GM12865 (cell line): ENCODE measurements around the gene LTF.
A peak's percentile ranks its signal among the peaks of the same experiment; 100 is the strongest.
"Not testable (repeated sequence)": the region's sequence is repeated elsewhere in the genome, so short reads cannot be mapped to it uniquely, and the experiment has no call there.

ENCODE experiments used
- DNase-seq: peaks from one replicate; pipeline ENCODE4 v3.0.0; 2010; ENCODE audit warnings: low read depth
- H3K4me3 ChIP-seq: 2 replicates; pipeline ENCODE4 v1.5.1; 2011; ENCODE audit warnings: mild to moderate bottlenecking, low read depth, low read length, control low read depth
- CTCF ChIP-seq: IDR thresholded peaks from 2 replicates; pipeline ENCODE4 v1.5.1; 2011; ENCODE audit warnings: low read length, control low read depth, low read depth, inconsistent platforms; ENCODE audit not compliant: insufficient read depth; ENCODE audit errors: missing control alignments

Gene LTF

GRCh38 chr3:46393554-46394434 is 70.9 kb downstream of the LTF start:
- no peak for TF ChIP-seq CTCF
- H3K4me3 ChIP-seq = no peak overlapping the region
- DNase-seq = peak; percentile 57

GRCh38 chr3:46393011-46393410 is 71.7 kb downstream of the LTF start:
- DNase-seq = no peak
- H3K4me3 ChIP-seq = no peak overlapping the region
- TF ChIP-seq CTCF = no peak

GRCh38 chr3:46391526-46391925 is 73.2 kb downstream of the LTF start:
- DNase-seq = not testable (repeated sequence)

GRCh38 chr3:46389306-46389705 is 75.4 kb downstream of the LTF start:
- no peak for TF ChIP-seq CTCF
- no peak overlapping the region for H3K4me3 ChIP-seq
- no peak for DNase-seq

More at GRCh38 chr3:46391526-46391925, 73.2 kb downstream of the LTF start:
- H3K4me3 ChIP-seq = not testable (repeated sequence)

GRCh38 chr3:46388847-46389246 is 75.9 kb downstream of the LTF start:
- H3K4me3 ChIP-seq, DNase-seq: not testable (repeated sequence)

- no peak for TF ChIP-seq CTCF
- peak; percentile 20 for DNase-seq
- H3K4me3 ChIP-seq = no peak overlapping the region
Measured at GRCh38 chr3:46386205-46386604, 78.5 kb downstream of the LTF start.
